Measurements from ENCODE around the gene NEURL1B. TPM values are rescaled to one million over a fixed set of nuclear protein-coding genes. Genes with fewer than 3 reads are reported as not detected.

The NEURL1B gene
- total RNA-seq, 1 donor from 2014 or later: 2.2 TPM

GRCh38 chr5:172633403-172633970 lies 7.6 kb upstream of the NEURL1B start:
- intact Hi-C loops (cut with micrococcal nuclease): no loop called here

- intact Hi-C loops (cut with micrococcal nuclease): no loop called here
These were observed 6.8 kb upstream of the NEURL1B start for GRCh38 chr5:172634106-172634899.

GRCh38 chr5:172635038-172635437 lies 6.0 kb upstream of the NEURL1B start:
- intact Hi-C loops (cut with micrococcal nuclease): no loop called here

- intact Hi-C loops (cut with micrococcal nuclease): no loop called here
These were observed 4.6 kb upstream of the NEURL1B start for GRCh38 chr5:172636279-172637050.

- intact Hi-C loops (cut with micrococcal nuclease): no loop called here
These were observed 3.9 kb upstream of the NEURL1B start for GRCh38 chr5:172637110-172637580.

GRCh38 chr5:172637740-172638139 lies 3.3 kb upstream of the NEURL1B start:
- intact Hi-C loops (cut with micrococcal nuclease): no loop called here

GRCh38 chr5:172638209-172638768 lies 2.8 kb upstream of the NEURL1B start:
- intact Hi-C loops (cut with micrococcal nuclease): no loop called here

GRCh38 chr5:172640139-172640538 lies 924 bp upstream of the NEURL1B start:
- intact Hi-C loops (cut with micrococcal nuclease): no loop called here

GRCh38 chr5:172641359-172642050 lies 442 bp downstream of the NEURL1B start:
- intact Hi-C loops (cut with micrococcal nuclease): no loop called here

GRCh38 chr5:172642051-172642409 lies 967 bp downstream of the NEURL1B start:
- intact Hi-C loops (cut with micrococcal nuclease): no loop called here

GRCh38 chr5:172642486-172642885 lies 1.4 kb downstream of the NEURL1B start:
- intact Hi-C loops (cut with micrococcal nuclease): no loop called here

- intact Hi-C loops (cut with micrococcal nuclease): no loop called here
These were observed 2.1 kb downstream of the NEURL1B start for GRCh38 chr5:172642926-172643871.

GRCh38 chr5:172644266-172644665 lies 3.2 kb downstream of the NEURL1B start:
- intact Hi-C loops (cut with micrococcal nuclease): no loop called here

GRCh38 chr5:172644711-172645110 lies 3.6 kb downstream of the NEURL1B start:
- intact Hi-C loops (cut with micrococcal nuclease): no loop called here

- intact Hi-C loops (cut with micrococcal nuclease): no loop called here
These were observed 4.4 kb downstream of the NEURL1B start for GRCh38 chr5:172645271-172646055.

GRCh38 chr5:172646716-172647285 lies 5.7 kb downstream of the NEURL1B start:
- intact Hi-C loops (cut with micrococcal nuclease): no loop called here

- intact Hi-C loops (cut with micrococcal nuclease): no loop called here
These were observed 6.4 kb downstream of the NEURL1B start for GRCh38 chr5:172647352-172648012.

GRCh38 chr5:172648013-172648381 lies 6.9 kb downstream of the NEURL1B start:
- intact Hi-C loops (cut with micrococcal nuclease): no loop called here

- intact Hi-C loops (cut with micrococcal nuclease): no loop called here
These were observed 7.7 kb downstream of the NEURL1B start for GRCh38 chr5:172648755-172649154.

Measured in T-helper 2 cell treated with Interferon-gamma antibody and Interleukin-4, amounts not matched to agents 100 ng/mL and 5 ng/mL, for 36 hours (primary cell).